SH-SY5Y (cell line): ENCODE measurements around the gene VIT.

Experiments used
- GATA2 ChIP-seq: IDR thresholded peaks from 2 replicates; pipeline ENCODE4 v1.6.1; 2011; ENCODE audit warnings: mild to moderate bottlenecking, low read depth, low read length
- GATA3 ChIP-seq: IDR thresholded peaks from 2 replicates; pipeline ENCODE4 v1.6.1; 2011; ENCODE audit warnings: low read depth, mild to moderate bottlenecking, low read length, moderate library complexity

The VIT gene

GRCh38 chr2:36753706-36754221 is 57.3 kb downstream of the VIT start:
- TF ChIP-seq GATA3 = no peak
- no peak for TF ChIP-seq GATA2

GRCh38 chr2:36754578-36754977 is 58.1 kb downstream of the VIT start:
- TF ChIP-seq GATA2 = no peak

- TF ChIP-seq GATA3 (no peak), GATA2 (no peak)
Measured at GRCh38 chr2:36756438-36756837, 59.9 kb downstream of the VIT start.

- TF ChIP-seq GATA2 (no peak), GATA3 (no peak)
Measured at GRCh38 chr2:36762764-36763490, 66.4 kb downstream of the VIT start.

- no peak for TF ChIP-seq GATA3
- TF ChIP-seq GATA2 = no peak
Measured at GRCh38 chr2:36769106-36769505, 72.6 kb downstream of the VIT start.

GRCh38 chr2:36770542-36771287 is 74.2 kb downstream of the VIT start:
- TF ChIP-seq GATA2 (no peak), GATA3 (no peak)

- no peak for TF ChIP-seq GATA3
- TF ChIP-seq GATA2 = no peak
Measured at GRCh38 chr2:36771671-36772070, 75.2 kb downstream of the VIT start.

GRCh38 chr2:36773947-36774346 is 77.4 kb downstream of the VIT start:
- TF ChIP-seq GATA3 (no peak), GATA2 (no peak)

- TF ChIP-seq GATA2 (no peak), GATA3 (no peak)
Measured at GRCh38 chr2:36775261-36775660, 78.8 kb downstream of the VIT start.

- no peak for TF ChIP-seq GATA2
- no peak for TF ChIP-seq GATA3
Measured at GRCh38 chr2:36775806-36776205, 79.3 kb downstream of the VIT start.

GRCh38 chr2:36777272-36777671 is 80.8 kb downstream of the VIT start:
- TF ChIP-seq GATA3 = no peak
- no peak for TF ChIP-seq GATA2

GRCh38 chr2:36777788-36778187 is 81.3 kb downstream of the VIT start:
- TF ChIP-seq GATA2 = no peak
- no peak for TF ChIP-seq GATA3

GRCh38 chr2:36779462-36779861 is 83.0 kb downstream of the VIT start:
- no peak for TF ChIP-seq GATA2
- no peak for TF ChIP-seq GATA3

- TF ChIP-seq GATA3 = no peak
- TF ChIP-seq GATA2 = no peak
Measured at GRCh38 chr2:36780231-36780839, 83.8 kb downstream of the VIT start.

- no peak for TF ChIP-seq GATA3
- TF ChIP-seq GATA2 = no peak
Measured at GRCh38 chr2:36781907-36782720, 85.6 kb downstream of the VIT start.
